Inflammatory macrophage treated with lipopolysaccharide for 1 hour (primary cell): ENCODE data around the gene SIGLEC14.
"Not testable (repeated sequence)": the region's sequence is repeated elsewhere in the genome, so short reads cannot be mapped to it uniquely, and the experiment has no call there.

ENCODE experiments used
- DNase-seq, 2 donors: peaks; one replicate each; pipeline ENCODE4 v3.0.0-alpha.2; 2020 to 2022

The SIGLEC14 gene

GRCh38 chr19:51668216-51668615, 21.6 kb upstream of the SIGLEC14 start:
- DNase-seq: peak; percentile 91 to 99

- DNase-seq: peak in 1 of 2 donors; percentile 4
Observed at GRCh38 chr19:51664997-51665396, 18.4 kb upstream of the SIGLEC14 start.

- peak in 1 of 2 donors; percentile 5 for DNase-seq
Observed at GRCh38 chr19:51664131-51664530, 17.5 kb upstream of the SIGLEC14 start.

- DNase-seq: no peak
Observed at GRCh38 chr19:51663650-51664049, 17.0 kb upstream of the SIGLEC14 start.

- DNase-seq: peak; percentile 70 to 98
Observed at GRCh38 chr19:51660975-51661600, 14.5 kb upstream of the SIGLEC14 start.

- peak in 1 of 2 donors; percentile 12 for DNase-seq
Observed at GRCh38 chr19:51654783-51655182, 8.2 kb upstream of the SIGLEC14 start.

GRCh38 chr19:51653162-51653561, 6.5 kb upstream of the SIGLEC14 start:
- DNase-seq: no peak

- DNase-seq: peak; percentile 31 to 45
Observed at GRCh38 chr19:51652266-51652665, 5.6 kb upstream of the SIGLEC14 start.

GRCh38 chr19:51651216-51651846, 4.7 kb upstream of the SIGLEC14 start:
- peak; percentile 89 to 96 for DNase-seq

- peak in 1 of 2 donors; percentile 0 for DNase-seq
Observed at GRCh38 chr19:51647318-51647717, 693 bp upstream of the SIGLEC14 start.

GRCh38 chr19:51644636-51645271, 1.9 kb downstream of the SIGLEC14 start:
- DNase-seq: no peak

- DNase-seq: no peak
Observed at GRCh38 chr19:51641648-51642047, 5.0 kb downstream of the SIGLEC14 start.

GRCh38 chr19:51640386-51640785, 6.2 kb downstream of the SIGLEC14 start:
- DNase-seq: no peak

GRCh38 chr19:51639916-51640315, 6.7 kb downstream of the SIGLEC14 start:
- DNase-seq: no peak

- DNase-seq: no peak
Observed at GRCh38 chr19:51637362-51637978, 9.2 kb downstream of the SIGLEC14 start.

- no peak for DNase-seq
Observed at GRCh38 chr19:51632126-51632525, 14.5 kb downstream of the SIGLEC14 start.

GRCh38 chr19:51630315-51630714, 16.3 kb downstream of the SIGLEC14 start, which contains the start of gene SIGLEC5:
Gene SIGLEC5 (minus strand): TSS chr19:51630401. CDS start chr19:51630335, 66 bp downstream.
- not testable (repeated sequence) for DNase-seq

GRCh38 chr19:51628153-51628939, 18.3 kb downstream of the SIGLEC14 start:
- no peak for DNase-seq

- no peak for DNase-seq
Observed at GRCh38 chr19:51627491-51628138, 19.0 kb downstream of the SIGLEC14 start.

- no peak for DNase-seq
Observed at GRCh38 chr19:51626675-51627074, 19.9 kb downstream of the SIGLEC14 start.

GRCh38 chr19:51621178-51621577, 25.4 kb downstream of the SIGLEC14 start:
- peak; percentile 35 to 71 for DNase-seq

GRCh38 chr19:51615991-51616390, 30.6 kb downstream of the SIGLEC14 start:
- DNase-seq: no peak
